Measurements from ENCODE around the gene TRIM46. TPM values are rescaled to one million over a fixed set of nuclear protein-coding genes. Genes with fewer than 3 reads are reported as not detected.
"Not testable (repeated sequence)": the region's sequence is repeated elsewhere in the genome, so short reads cannot be mapped to it uniquely, and the experiment has no call there.

TRIM46 gene
- total RNA-seq, 1 experiment from 2014 or later, result 1.3 TPM

DNA sequence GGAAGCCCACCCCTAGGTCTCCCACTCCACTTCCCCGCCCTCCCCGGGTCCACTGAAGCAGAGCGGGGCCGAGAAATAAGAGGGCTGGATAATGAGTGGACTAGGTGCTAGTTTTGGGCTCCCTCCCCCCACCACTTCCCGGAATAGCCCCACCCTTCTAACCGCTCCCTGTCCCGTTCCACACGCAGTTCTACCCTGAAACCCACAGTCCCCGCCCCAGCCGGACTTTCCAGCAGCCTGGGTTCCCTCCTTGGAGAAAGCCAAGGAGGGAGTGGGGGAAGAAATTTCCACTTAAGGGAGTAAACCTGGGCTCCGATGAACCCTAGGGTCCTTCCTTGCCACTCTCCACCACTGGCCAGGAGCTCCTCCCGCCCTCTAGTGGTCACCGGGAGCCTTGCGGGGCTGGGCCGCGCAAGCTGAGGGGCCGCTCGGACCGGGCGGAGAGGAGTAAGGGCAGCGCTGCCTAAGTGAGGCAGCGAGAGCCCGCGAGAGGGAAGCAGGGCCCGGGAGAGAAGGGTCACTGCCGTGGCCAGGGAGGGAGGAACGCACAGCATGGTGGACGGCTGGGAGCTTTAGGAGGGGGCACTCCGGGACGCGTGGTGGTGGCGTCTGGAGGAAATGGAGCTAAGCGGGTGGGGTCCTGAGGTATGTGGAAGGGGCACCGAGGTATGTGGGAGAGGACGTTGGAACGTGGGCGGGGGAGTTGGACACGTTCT, 19.8 kb downstream of the TRIM46 start:
- in situ Hi-C loops (cut with HindIII; ENCODE audit: low pct_unique_long_range_greater_than_20kb, low sequenced_read_pairs), result no loop called here
- DNase-seq (ENCODE audit: low read depth, low spot score), result peak; percentile 92

DNA sequence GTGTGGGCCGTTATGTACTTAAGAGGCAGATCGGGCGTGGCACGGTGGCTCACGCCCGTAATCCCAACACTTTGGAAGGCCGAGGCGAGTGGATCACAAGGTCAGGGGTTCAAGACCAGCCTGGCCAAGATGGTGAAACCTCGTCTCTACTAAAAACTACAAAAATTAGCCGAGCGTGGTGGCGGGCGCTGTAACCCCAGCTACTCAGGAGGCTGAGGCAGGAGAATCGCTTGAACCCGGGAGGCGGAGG, 20.3 kb downstream of the TRIM46 start:
- in situ Hi-C loops (cut with HindIII; ENCODE audit: low pct_unique_long_range_greater_than_20kb, low sequenced_read_pairs); DNase-seq (ENCODE audit: low read depth, low spot score): not testable (repeated sequence)

DNA sequence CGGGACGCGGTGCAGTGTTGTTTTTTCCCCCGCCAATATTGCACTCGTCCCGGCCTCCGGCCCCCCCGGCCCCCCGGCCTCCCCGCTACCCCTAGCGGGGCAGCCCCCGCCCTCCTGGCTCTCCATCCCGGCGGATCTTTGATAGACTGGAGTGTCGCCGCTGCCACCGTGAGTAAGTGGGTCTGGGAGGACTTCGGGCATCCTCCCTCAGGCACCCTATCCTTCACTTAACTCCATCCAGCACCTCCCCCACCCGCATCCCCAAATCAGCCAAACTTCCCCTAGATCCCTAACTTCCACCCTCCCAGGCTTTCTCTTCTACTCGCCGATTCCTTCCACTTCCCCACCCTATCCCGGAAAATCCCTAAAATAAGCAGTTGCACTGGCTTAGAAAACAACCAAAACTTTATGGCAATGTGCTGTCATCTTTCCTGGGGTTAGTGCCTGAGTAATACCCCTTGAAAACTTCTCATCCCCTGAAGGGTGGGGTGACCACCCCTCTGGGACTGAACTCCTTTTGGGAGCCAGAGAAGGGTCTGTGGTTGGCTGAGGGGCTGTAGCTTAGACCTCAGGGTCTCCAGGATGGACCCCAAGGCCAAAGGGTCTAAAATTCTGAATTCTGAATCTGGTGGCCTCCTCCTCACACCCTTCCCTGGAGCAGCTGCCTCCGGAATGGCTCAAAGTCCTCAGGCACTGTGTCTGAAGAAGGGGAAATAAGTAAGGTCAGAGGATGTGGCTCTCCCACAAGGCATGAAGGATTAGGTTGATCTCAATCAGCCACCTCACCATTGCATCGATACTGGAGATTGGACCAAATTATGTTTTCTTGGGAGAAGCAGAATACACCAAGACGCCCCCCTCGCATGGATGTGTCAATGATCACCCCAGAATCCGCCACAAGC, 21.8 kb downstream of the TRIM46 start:
- in situ Hi-C loops (cut with HindIII; ENCODE audit: low pct_unique_long_range_greater_than_20kb, low sequenced_read_pairs), result no loop called here
- no peak for DNase-seq (ENCODE audit: low read depth, low spot score)

- no peak for DNase-seq (ENCODE audit: low read depth, low spot score)
- in situ Hi-C loops (cut with HindIII; ENCODE audit: low pct_unique_long_range_greater_than_20kb, low sequenced_read_pairs), result no loop called here
Observed at GRCh38 chr1:155196103-155196892, 22.6 kb downstream of the TRIM46 start.

- no peak for DNase-seq (ENCODE audit: low read depth, low spot score)
- in situ Hi-C loops (cut with HindIII; ENCODE audit: low pct_unique_long_range_greater_than_20kb, low sequenced_read_pairs), result no loop called here
Observed at GRCh38 chr1:155196893-155197638, 23.4 kb downstream of the TRIM46 start.

DNA sequence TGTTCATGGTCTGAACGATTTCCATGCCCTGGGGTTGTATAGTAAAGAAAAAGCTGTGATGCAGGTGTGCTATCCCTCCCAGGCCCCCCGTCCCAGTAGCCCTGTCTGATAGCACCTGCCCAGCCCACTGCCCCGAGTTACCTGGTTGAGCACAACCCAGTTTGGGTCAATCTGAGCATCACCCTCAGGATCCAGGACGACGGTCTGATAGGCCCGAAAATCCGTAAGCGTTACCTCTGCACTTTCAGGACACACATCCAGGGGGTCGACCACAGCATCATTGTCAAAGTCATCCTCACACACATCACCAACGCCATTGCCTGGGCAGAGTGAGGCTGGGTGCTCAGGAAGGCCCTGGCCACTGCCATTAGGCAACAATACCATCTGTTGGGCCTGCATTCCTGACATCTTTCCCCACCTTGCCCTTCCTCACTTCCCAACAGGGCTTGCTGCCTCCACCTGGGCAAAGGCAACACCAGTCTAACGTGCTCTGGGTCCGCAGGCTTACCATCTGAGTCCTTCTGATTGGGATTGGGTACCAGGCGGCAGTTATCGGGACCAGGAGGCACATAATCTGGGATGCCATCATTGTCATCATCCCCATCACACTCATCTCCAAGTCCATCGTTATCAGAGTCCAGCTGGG, 24.4 kb downstream of the TRIM46 start:
- in situ Hi-C loops (cut with HindIII; ENCODE audit: low pct_unique_long_range_greater_than_20kb, low sequenced_read_pairs), result no loop called here
- no peak for DNase-seq (ENCODE audit: low read depth, low spot score)

DNA sequence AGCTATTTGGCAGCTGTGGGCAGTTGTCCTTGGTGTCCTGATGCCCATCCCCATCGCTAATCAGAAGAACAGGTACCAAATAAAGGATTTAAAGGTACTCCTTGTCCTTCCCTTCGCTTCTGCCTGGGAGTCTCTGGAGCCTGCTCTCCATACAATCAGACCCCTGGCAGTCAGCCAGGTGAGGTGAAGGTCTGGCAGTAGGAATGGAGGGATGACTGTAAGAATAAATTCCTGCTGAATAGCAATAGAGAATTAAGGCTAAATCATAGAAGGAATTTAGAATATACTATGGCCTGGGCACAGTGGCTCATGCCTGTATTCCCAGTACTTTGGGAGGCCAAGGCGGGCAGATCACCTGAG, 24.9 kb downstream of the TRIM46 start:
- no peak for DNase-seq (ENCODE audit: low read depth, low spot score)
- in situ Hi-C loops (cut with HindIII; ENCODE audit: low pct_unique_long_range_greater_than_20kb, low sequenced_read_pairs), result no loop called here

GRCh38 chr1:155199792-155200191, 26.1 kb downstream of the TRIM46 start:
- in situ Hi-C loops (cut with HindIII; ENCODE audit: low pct_unique_long_range_greater_than_20kb, low sequenced_read_pairs), result no loop called here
- no peak for DNase-seq (ENCODE audit: low read depth, low spot score)

- DNase-seq (ENCODE audit: low read depth, low spot score), result no peak
- in situ Hi-C loops (cut with HindIII; ENCODE audit: low pct_unique_long_range_greater_than_20kb, low sequenced_read_pairs), result no loop called here
Observed at GRCh38 chr1:155200920-155201319, 27.3 kb downstream of the TRIM46 start.

GRCh38 chr1:155202198-155202597, 28.5 kb downstream of the TRIM46 start:
- in situ Hi-C loops (cut with HindIII; ENCODE audit: low pct_unique_long_range_greater_than_20kb, low sequenced_read_pairs), result no loop called here
- DNase-seq (ENCODE audit: low read depth, low spot score), result no peak

DNA sequence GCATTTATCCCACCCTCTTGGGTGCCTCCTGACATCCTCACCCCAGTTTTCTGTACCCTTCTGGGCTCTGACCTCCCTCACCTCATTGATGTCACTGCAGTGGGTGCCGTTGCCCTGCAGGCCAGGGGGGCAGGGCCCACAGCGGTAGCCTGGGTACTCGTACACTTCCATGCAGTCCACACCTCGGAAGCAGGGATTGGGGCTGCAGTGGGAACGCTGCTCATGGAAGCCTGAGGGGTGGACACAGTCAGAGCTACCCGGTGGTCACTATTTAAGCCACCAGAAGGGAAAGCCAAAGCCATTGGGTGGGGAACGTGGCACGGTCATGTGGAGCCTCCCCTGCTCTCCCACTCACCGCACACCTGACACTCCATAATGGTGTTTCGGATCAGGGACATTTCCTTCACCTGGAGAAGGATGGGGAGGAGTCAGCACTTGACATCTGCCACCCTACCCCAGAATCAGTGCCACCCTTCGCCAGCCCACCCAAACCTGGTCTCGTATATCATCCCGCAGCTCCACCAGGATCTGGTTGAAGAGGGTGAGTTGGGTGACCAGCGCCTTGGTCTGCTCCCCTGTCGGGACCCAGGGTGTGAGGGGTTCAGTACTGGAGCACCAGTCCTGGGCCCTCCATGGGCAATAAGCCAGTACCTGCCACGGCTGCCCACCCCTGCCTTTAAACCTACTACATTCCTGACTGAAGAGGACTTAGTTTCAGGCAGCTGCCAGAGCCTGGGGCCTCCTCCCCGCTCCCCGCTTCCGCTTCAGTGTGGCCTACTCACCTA, 29.3 kb downstream of the TRIM46 start:
- in situ Hi-C loops (cut with HindIII; ENCODE audit: low pct_unique_long_range_greater_than_20kb, low sequenced_read_pairs), result no loop called here
- no peak for DNase-seq (ENCODE audit: low read depth, low spot score)

DNA sequence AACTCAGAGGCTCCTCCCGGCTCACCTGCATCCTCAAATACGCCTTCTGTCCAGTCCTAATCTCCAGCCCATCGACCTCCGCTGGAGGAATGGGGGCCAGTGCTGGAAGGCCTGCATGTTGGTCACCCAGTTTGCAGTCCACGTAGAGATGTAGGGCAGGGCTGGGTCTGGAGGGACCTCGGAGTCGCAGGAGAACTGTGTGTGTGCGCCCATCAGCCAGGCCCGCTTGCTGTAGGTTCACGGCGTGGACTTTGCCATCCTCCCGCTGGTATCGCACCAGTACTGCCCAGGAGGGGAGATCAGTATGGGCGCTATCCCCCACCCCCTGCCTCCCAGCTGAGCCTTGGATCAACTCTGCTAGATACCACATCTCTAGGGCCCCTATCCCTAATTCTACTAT, 31.4 kb downstream of the TRIM46 start:
- DNase-seq (ENCODE audit: low read depth, low spot score), result no peak
- in situ Hi-C loops (cut with HindIII; ENCODE audit: low pct_unique_long_range_greater_than_20kb, low sequenced_read_pairs), result no loop called here

DNA sequence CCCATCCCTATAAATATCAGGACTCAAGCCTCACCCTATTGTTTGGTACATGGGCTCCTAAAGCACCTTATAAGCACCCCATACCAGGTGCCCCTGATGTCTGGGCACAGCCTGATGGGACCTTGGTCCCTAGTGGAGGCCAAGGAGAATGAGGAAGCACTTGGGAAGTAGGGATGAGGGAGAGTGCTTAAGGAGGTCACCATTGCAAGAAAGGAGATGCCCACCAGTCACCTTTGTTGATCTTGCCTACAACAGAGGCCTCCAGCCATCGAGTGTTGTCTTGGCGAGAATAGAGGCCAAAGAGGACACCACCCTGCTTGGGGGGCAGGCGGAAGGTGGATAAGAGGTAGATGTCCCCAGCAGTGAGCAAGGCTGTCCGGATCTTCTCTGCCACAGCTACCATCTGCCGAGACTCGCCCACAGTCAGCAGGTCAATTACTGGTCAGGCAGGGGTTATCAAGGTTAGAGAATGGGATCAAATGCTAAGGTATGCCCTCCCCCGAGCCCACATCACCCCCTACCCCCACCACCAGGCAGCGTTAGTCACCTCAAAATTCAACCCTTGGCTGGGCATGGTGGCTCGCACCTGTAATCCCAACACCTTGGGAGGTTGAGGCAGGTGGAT, 32.4 kb downstream of the TRIM46 start:
- DNase-seq (ENCODE audit: low read depth, low spot score), result no peak
- in situ Hi-C loops (cut with HindIII; ENCODE audit: low pct_unique_long_range_greater_than_20kb, low sequenced_read_pairs), result no loop called here

GRCh38 chr1:155206891-155207805, 33.5 kb downstream of the TRIM46 start:
- in situ Hi-C loops (cut with HindIII; ENCODE audit: low pct_unique_long_range_greater_than_20kb, low sequenced_read_pairs), result no loop called here
- peak; percentile 91 for DNase-seq (ENCODE audit: low read depth, low spot score)

- no peak for DNase-seq (ENCODE audit: low read depth, low spot score)
- in situ Hi-C loops (cut with HindIII; ENCODE audit: low pct_unique_long_range_greater_than_20kb, low sequenced_read_pairs), result no loop called here
Observed at GRCh38 chr1:155207806-155208540, 34.3 kb downstream of the TRIM46 start, which contains the start of gene THBS3. THBS3 (minus strand) TSS chr1:155207897; CDS start chr1:155207876, 21 bp downstream.

Measured in SK-MEL-5 (cell line).